Keratinocyte (primary cell): ENCODE measurements around the gene PRDX2. TPM values are rescaled to one million over a fixed set of nuclear protein-coding genes. Genes with fewer than 3 reads are reported as not detected.
A peak's percentile ranks its signal among the peaks of the same experiment; 100 is the strongest.

ENCODE experiments used
- DNase-seq: peaks from one replicate; pipeline ENCODE4 v3.0.0-alpha.2; 2011; ENCODE audit warnings: low read depth, missing footprints, low spot score
- FAIRE-seq: peaks from 2 replicates; lab custom pipeline; 2011; peaks lifted over from hg19 to GRCh38; lab: Jason Lieb, UNC
- H2AFZ ChIP-seq: 2 replicates; pipeline ENCODE4 v1.6.0; 2012; ENCODE audit warnings: low read length, control low read depth, inconsistent platforms; ENCODE audit not compliant: control insufficient read depth
- H3K27ac ChIP-seq: 2 replicates; pipeline ENCODE4 v1.5.1; 2011; ENCODE audit warnings: low read length; ENCODE audit not compliant: control insufficient read depth, insufficient read depth
- H3K27me3 ChIP-seq: 3 replicates; pipeline ENCODE4 v1.6.0; 2011; ENCODE audit warnings: low read length; ENCODE audit not compliant: control insufficient read depth, insufficient read depth; ENCODE audit errors: extremely low read depth
- H3K36me3 ChIP-seq, 2 experiments: 2 replicates in 1 of 2; 3 replicates in 1 of 2; pipeline ENCODE4 v1.5.1; 2011; ENCODE audit warnings: low read length in 2 of 2, mild to moderate bottlenecking in 1 of 2; ENCODE audit not compliant: control insufficient read depth in 2 of 2, insufficient read depth in 2 of 2; ENCODE audit errors: extremely low read depth in 1 of 2
- H3K4me1 ChIP-seq: 3 replicates; pipeline ENCODE4 v1.5.1; 2011; ENCODE audit warnings: low read length; ENCODE audit not compliant: control insufficient read depth, insufficient read depth; ENCODE audit errors: extremely low read depth
- H3K4me2 ChIP-seq: 3 replicates; pipeline ENCODE4 v1.6.0; 2011; ENCODE audit warnings: low read depth, low read length; ENCODE audit not compliant: control insufficient read depth, insufficient read depth; ENCODE audit errors: extremely low read depth
- H3K4me3 ChIP-seq, 3 experiments: fragments of 200-600 bp in 1 of 3; sonication (generic) in 1 of 3; 2 replicates in 2 of 3; 3 replicates in 1 of 3; pipeline ENCODE4 v1.5.1; 2011 to 2016; ENCODE audit warnings: low read length in 3 of 3, mild to moderate bottlenecking in 3 of 3, control low read depth in 2 of 3, inconsistent platforms in 1 of 3, low read depth in 1 of 3, mixed read lengths in 1 of 3, mixed run types in 1 of 3, moderate library complexity in 1 of 3; ENCODE audit not compliant: control insufficient read depth in 2 of 3, insufficient read depth in 2 of 3; ENCODE audit errors: extremely low read depth in 1 of 3
- H3K79me2 ChIP-seq: 2 replicates; pipeline ENCODE4 v1.6.0; 2012; ENCODE audit warnings: low read length; ENCODE audit not compliant: control insufficient read depth, insufficient read depth
- H3K9ac ChIP-seq: 3 replicates; pipeline ENCODE4 v1.6.0; 2011; ENCODE audit warnings: low read length; ENCODE audit not compliant: control insufficient read depth, insufficient read depth; ENCODE audit errors: extremely low read depth
- H3K9me1 ChIP-seq: 3 replicates; pipeline ENCODE4 v1.6.0; 2011; ENCODE audit warnings: low read length; ENCODE audit not compliant: control insufficient read depth, insufficient read depth; ENCODE audit errors: extremely low read depth
- H3K9me3 ChIP-seq: 2 replicates; pipeline ENCODE4 v1.5.1; 2012; ENCODE audit warnings: low read depth, low read length; ENCODE audit not compliant: control insufficient read depth
- H4K20me1 ChIP-seq: 3 replicates; pipeline ENCODE4 v1.6.0; 2011; ENCODE audit warnings: low read length; ENCODE audit not compliant: control insufficient read depth, insufficient read depth; ENCODE audit errors: extremely low read depth
- EZH2 ChIP-seq: IDR thresholded peaks from one replicate; pipeline ENCODE4 v1.6.1; 2012; ENCODE audit warnings: inconsistent platforms, mild to moderate bottlenecking, low read length, moderate library complexity
- dilution Hi-C: fragments of 300-500 bp; cut with MboI; formaldehyde crosslinking; loops from one replicate; pipeline ENCODE4 v1.7.0; 2020; ENCODE audit warnings: low sequenced_read_pairs; ENCODE audit not compliant: extremely low pct_ligation_motif_present
- polyA plus RNA-seq, 5 experiments: library from polyadenylated mRNA; depleted of rRNA in 3 of 5; stranded (reverse) in 3 of 5; stranded (forward) in 1 of 5; unstranded in 1 of 5; fragments of >200 nt; gene quantifications; 1 replicate in 1 of 5; 2 replicates in 3 of 5; 3 replicates in 1 of 5; pipeline versions ENCODE4 v1.2.1 to v1.2.3, GENCODE V29; 2011 to 2012; ENCODE audit warnings: missing spikeins in 2 of 5, low read depth in 1 of 5, low replicate concordance in 1 of 5
- TF ChIP-seq, protein P1 (sequence below), 3 experiments: IDR thresholded peaks in 1 of 3; conservative IDR thresholded peaks in 1 of 3; optimal IDR thresholded peaks in 1 of 3; 2 replicates in 2 of 3; 3 replicates in 1 of 3; pipeline versions ENCODE3 to v1.5.1; 2011; ENCODE audit warnings: low read length in 3 of 3, mild to moderate bottlenecking in 3 of 3, moderate library complexity in 2 of 3, control low read depth in 1 of 3, inconsistent platforms in 1 of 3; ENCODE audit not compliant: insufficient read depth in 2 of 3; ENCODE audit errors: extremely low read depth in 1 of 3

PRDX2 gene
- polyA plus RNA-seq, 1 donor (not counting 4 experiments of a cell fraction or from before 2014, with no cell fraction given): 154 TPM

DNA sequence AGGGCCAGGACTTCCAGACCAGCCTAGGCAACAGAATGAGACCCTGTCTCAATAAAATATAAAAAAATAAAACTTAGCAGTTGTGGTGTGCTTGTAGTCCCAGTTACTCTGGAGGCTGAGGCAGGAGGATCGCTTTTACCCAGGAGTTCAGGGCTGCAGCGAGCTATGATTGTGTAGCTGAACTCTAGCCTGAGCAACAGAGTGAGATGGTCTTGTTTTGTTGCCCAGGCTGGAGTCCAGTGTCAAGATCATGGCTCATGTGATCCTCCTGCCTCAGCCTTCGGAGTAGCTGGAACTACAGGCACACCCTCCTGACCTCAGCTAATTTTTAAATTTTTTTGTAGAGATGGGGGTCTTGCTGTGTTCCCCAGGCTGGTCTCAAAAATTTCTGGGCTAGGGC lies 14.6 kb downstream of the PRDX2 start:
- Histone ChIP-seq H3K27ac (peak overlapping the region; percentile 81), H3K79me2 (peaks cover 6% of the 10 kb centered on the region), H2AFZ (no peak overlapping the region), H3K9me3 (no peaks in the 10 kb centered on the region), H3K4me1 (peaks cover 73% of the 10 kb centered on the region), H3K36me3 (no peaks in the 10 kb centered on the region), H3K4me3 (no peak overlapping the region), H3K9ac (no peak overlapping the region), H3K9me1 (no peaks in the 10 kb centered on the region), H4K20me1 (peaks cover 3% of the 10 kb centered on the region), H3K27me3 (no peaks in the 10 kb centered on the region), H3K4me2 (peak overlapping the region; percentile 46)
- dilution Hi-C loops: no loop called here
- no peak for DNase-seq
- no peak for FAIRE-seq
- TF ChIP-seq, protein P1, sequence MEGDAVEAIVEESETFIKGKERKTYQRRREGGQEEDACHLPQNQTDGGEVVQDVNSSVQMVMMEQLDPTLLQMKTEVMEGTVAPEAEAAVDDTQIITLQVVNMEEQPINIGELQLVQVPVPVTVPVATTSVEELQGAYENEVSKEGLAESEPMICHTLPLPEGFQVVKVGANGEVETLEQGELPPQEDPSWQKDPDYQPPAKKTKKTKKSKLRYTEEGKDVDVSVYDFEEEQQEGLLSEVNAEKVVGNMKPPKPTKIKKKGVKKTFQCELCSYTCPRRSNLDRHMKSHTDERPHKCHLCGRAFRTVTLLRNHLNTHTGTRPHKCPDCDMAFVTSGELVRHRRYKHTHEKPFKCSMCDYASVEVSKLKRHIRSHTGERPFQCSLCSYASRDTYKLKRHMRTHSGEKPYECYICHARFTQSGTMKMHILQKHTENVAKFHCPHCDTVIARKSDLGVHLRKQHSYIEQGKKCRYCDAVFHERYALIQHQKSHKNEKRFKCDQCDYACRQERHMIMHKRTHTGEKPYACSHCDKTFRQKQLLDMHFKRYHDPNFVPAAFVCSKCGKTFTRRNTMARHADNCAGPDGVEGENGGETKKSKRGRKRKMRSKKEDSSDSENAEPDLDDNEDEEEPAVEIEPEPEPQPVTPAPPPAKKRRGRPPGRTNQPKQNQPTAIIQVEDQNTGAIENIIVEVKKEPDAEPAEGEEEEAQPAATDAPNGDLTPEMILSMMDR (optimal IDR thresholded peaks at IDR 0.05 in 1 of 3, IDR thresholded peaks at IDR 0.05 in 1 of 3, conservative IDR thresholded peaks at IDR 0.05 in 1 of 3; ENCODE audit: extremely low read depth in 1 of 3, insufficient read depth in 2 of 3, low read length in 3 of 3): no peak
- TF ChIP-seq EZH2: no peak

DNA sequence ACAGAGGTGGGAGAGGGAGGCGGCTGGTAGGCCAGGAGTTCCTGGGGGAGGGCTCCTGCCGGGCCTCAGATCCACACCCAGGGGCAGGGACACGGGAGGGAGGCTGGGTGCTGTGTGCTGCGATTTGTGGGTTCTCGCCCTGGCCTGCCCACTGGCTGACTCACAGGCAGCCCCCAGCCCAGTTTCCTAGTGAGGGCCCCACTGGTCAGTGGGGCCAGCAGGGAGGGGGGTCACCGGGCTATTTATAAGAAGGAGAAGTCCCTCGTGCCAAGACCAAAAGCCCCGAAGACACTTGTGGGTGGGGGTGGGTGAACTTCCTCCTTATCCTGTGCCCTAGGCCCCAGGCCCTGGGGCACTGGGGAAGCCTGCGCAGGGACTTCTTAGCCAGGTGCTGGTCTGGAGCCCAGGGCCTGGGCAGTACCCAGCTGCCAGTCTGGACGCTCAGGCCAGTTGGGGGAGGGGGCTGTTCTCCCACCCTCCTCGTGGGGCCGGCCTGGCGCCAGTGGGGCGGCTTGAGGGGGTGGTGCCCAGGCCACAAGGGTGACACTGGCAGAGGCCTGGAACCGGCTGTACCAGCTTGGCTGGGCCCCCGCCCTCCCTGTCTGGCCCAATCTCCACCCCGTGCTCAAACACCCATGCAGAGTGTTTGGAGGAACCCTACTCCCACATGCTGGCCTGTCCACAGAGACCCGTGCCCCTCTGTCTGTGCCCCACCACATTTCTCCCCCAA lies 15.3 kb downstream of the PRDX2 start:
- Histone ChIP-seq H3K4me2 (peak overlapping the region; percentile 46), H3K9me1 (no peaks in the 10 kb centered on the region), H3K79me2 (no peaks in the 10 kb centered on the region), H3K4me1 (peaks cover 77% of the 10 kb centered on the region), H3K27ac (peak overlapping the region; percentile 81), H4K20me1 (no peaks in the 10 kb centered on the region), H3K27me3 (no peaks in the 10 kb centered on the region), H3K4me3 (peak overlapping the region in 1 of 3 experiments; percentile 33), H3K36me3 (no peaks in the 10 kb centered on the region), H3K9me3 (no peaks in the 10 kb centered on the region), H2AFZ (peak overlapping the region; percentile 11), H3K9ac (peak overlapping the region; percentile 63)
- no peak for DNase-seq
- TF ChIP-seq, protein P1 (optimal IDR thresholded peaks at IDR 0.05 in 1 of 3, IDR thresholded peaks at IDR 0.05 in 1 of 3, conservative IDR thresholded peaks at IDR 0.05 in 1 of 3; ENCODE audit: extremely low read depth in 1 of 3, insufficient read depth in 2 of 3, low read length in 3 of 3): no peak
- TF ChIP-seq EZH2: no peak
- FAIRE-seq: no peak
- dilution Hi-C loops: no loop called here
